GM21447 (cell line): ENCODE measurements around the gene CFAP65.

ENCODE experiments used
- ATAC-seq: cut with Tn5 transposase; IDR thresholded peaks from one replicate; pipeline ENCODE4 v1.9.1; 2021; ENCODE audit not compliant: unreplicated experiment

The CFAP65 gene

DNA sequence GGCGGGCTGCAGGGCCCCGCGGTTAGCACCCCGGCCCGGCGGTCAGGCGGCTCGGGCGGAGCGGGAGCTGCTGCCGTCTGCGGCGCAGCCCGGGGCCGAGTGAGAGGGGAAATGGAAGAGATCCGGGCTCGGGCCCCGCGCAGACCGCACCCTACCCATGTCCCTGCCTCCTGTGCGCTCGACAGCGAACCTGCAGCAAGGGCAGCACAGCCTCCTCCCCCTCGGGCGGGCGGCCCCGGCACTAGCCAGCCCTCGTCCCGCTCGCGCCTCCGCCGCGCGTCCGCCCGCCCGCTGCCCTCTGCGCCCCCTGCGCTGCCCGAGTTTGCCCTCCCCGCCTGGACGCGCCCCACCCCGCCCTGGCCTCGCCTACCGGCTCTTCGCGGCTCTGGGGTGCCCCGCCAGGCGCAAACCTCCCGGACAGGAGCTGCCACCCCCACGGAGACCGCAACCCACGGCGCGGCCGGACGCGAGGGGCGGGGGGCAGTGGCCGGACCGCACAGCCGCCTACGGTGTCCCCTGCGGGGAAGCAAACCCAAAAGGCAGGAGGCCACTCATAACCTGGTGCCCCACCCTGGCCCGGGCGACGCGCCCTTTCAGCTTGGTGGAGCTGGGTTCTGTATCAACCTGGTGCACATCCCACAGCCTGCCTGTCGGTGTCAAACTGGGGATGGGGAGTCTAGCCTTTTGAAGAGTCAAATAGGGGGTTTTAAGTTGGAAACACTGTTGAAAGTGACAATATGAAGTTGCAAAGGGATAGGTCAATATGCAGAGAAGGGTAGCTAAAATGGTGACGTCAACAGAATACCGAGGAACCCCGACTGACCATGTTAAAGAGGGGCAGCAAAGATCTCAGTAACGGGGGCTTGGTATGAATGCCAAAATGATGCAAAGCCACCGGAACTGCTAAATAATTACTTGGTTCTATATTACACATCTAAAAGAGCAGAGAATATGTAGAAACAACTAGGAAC is 19.8 kb upstream of the CFAP65 start, which contains the start of gene IHH:
Gene IHH, minus strand, starts transcription at position 101 of the 971 bp plus-strand sequence. CDS start 454 bp downstream, outside the sequence.
- no peak for ATAC-seq

DNA sequence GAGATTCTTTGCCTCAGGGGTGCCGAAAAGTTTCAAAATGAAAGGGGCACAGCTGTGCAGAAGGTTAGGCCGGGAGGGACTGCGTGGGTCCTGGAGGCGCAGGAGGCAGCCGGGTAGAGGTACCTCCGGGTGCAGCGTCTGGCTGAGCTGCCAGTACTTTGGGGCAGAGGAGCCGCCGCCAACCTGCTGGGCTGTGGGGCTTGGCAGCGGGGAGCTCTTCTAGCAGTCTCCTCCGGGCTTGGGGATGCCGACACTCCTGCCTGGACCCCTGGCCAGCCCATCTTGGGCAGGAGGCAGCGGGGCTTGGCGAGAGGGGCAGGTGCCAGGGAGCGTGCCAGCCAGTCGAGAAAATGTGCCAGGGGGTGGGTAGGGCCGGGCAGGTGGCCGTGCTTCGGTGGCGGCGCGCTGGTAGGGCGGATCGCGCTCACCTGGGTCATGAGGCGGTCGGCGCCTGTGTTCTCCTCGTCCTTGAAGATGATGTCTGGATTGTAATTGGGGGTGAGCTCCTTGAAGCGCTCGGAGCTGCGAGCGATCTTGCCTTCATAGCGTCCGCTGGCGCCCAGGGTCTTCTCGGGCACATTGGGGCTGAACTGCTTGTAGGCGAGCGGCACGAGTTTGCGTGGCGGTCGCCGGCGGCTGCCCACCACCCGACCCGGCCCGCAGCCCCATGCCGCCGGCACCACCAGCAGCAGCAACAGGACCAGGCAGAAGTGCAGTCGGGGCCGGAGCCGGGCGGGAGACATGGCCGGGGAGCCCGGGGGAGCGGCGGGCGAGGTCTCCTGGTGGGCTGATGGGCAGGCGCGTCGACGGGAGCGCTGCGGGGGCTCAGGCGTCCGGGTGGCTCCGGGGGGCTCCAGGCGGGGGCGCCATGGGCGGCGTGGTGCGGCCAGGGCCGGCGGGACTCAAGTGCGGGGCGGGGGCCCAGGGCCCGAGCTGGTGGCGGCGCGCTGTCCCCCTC is 18.7 kb upstream of the CFAP65 start:
- no peak for ATAC-seq

DNA sequence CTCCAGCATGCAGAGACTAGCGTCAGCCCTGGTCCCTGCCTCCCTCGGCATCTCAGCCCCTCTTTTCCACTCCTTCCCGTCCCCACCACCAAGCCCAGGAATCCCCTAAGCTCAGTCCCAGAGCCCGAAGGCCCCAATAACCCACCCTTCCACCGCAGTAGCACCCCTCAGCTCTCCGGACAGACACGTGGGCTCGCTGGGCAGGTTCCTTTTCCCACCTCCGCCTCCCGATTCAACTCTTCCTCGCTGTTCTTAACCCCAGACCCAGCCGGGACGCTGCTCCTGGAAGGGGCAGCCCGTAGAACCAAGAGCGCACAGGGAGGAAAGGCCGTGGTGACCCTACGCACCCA is 18.0 kb upstream of the CFAP65 start:
- ATAC-seq = no peak

GRCh38 chr2:219058541-219059374 is 17.4 kb upstream of the CFAP65 start:
- no peak for ATAC-seq

- ATAC-seq = peak; percentile 77
These were observed 16.6 kb upstream of the CFAP65 start for GRCh38 chr2:219057709-219058540.

- no peak for ATAC-seq
These were observed 15.8 kb upstream of the CFAP65 start for GRCh38 chr2:219056896-219057708.

GRCh38 chr2:219056176-219056895 is 15.0 kb upstream of the CFAP65 start:
- ATAC-seq = no peak

DNA sequence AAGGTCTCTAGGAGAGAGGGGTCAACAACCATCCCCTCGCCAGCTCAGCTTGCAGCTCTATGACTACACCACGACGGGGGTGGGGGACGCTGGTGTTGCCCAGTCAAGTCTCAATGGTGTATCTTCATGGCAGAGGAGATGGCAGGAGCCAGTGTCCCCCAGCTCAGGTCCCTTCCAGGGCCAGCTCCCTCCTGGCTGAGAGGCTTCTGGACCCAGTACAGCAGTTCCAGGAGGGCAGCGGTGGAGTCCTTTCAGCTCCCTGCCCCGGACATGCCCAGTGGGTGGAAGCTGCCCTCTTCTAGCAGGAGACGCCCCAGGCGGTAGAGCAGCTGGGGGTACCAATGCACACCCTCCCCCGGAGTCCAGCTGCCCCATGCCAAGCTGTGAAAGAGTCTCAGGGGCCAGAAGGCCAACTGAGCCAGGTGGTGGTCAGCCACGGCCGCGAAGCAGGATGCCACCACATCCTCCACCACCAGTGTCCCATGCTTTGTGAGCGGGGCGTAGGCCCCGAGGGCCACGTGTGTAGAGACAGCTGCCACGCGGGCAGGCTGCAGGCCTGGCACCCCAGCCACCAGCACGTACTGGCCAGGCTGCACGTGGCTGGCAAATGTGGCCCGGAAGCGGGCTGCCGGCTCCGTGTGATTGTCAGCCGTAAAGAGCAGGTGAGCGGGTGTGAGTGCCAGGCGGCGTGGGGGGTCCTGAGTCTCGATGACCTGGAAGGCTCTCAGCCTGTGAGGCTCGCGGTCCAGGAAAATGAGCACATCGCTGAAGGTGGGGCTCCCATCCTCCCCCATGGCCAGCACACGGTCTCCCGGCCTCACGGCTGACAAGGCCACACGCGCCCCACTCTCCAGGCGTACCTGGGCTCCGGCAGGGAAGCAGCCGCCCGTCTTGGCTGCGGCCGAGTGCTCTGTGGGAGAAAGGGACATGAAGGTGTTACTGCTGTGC is 13.9 kb upstream of the CFAP65 start:
- ATAC-seq = no peak

DNA sequence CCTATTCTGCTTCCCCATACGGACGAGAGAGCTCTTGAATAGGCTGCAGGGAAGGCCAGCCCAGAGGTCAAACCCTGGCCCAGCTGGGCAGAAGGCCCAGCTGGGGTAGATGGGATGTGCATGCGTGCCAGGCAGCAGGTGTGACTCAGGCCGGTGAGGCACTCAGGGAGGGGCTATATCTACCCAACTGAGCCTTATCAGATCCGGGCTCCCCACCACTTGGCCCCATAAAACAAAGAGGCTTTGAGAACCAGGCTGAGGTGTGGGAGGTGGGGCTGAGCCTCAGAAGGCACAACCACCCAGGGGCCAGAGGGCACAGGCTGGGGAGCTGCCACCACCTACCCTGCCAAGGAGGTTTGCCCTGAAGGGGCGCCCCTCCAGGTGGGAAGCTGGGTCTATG is 8.0 kb upstream of the CFAP65 start:
- no peak for ATAC-seq

DNA sequence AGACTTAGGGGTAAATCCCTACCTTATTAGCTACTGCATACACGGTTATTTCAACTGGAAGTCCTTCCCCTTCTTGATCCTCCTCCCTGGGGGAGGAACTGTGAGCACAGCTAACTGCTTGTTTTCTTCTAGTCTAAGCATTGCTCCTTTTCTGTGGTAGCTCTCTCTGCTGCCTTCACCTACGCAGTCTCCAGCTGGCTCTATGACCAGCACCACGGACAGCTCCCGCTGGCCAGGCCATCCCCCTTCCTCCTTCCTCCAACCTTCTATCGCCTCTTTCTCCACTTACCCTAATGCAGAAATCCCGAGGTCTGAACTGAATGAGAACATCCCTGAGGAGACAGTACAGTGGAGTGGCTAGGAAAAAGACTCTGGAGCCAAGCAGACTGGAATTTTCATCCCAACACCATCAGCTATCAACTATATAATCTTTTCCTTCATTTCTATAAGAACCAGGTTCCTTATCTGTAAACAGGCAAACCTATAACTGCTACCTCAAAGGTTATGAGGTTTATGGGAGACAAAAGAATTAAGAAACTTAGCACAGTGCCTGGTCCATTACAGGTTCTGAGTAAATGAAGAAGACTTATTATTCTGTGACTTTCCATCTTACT is 4.7 kb upstream of the CFAP65 start:
- no peak for ATAC-seq

DNA sequence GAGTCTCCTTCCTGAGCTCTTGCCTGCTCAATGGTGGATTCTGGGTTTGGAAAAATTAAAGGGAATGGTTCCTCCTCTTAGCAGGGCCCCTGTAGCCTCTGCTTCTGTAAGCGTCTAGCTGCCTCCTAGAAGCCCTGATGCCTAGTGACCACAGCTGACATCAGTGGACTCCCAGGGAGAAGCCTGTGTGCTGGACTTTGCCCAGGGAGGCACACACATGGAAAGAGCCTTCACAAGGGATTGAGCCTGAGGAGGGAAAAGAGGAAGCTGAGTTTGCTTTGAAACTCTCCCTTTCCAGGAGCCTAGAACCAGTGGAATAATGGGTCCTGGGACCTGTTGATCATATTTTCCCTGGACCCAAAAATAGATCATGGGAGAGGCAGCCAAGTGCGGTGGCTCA is 1.4 kb upstream of the CFAP65 start:
- ATAC-seq = no peak

DNA sequence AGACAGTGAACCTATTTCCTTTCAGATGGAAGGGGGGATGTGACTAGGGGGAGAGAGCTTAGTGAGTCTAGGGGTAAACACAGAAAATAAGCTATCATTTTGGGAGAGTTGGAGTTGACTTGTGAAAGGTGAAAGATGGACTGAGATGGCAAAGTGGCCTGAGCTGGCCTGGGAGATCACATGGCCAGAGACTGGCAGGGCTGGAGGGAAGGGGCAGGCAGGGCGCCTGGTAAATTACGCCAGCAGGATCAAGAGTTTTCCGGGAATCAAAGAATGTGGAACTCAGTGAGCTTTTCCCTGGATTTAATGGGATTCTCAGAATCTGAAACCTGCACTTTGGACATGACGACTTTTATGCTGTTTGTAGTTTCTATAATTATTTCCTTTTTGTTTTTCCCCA is 841 bp upstream of the CFAP65 start:
- no peak for ATAC-seq

DNA sequence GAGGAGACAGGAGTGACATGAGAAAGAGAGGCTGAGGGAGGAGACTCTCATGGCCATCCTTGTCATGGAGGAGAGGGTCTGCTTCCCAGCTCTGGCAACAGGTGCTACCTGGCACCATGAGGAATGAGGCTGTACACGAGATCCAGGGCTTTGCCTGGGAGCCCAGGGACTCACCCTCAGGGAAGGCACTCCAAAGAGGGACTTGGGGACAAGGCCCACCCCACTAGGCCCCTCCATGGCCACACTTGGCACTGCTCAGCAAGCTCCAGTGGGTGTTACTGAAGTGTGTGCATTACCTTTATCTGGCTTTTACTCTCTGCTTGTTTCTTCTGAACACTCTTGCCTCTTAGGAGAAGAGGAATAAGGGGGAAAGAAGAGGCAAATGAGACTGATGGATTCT is 2.7 kb downstream of the CFAP65 start:
- ATAC-seq = no peak

DNA sequence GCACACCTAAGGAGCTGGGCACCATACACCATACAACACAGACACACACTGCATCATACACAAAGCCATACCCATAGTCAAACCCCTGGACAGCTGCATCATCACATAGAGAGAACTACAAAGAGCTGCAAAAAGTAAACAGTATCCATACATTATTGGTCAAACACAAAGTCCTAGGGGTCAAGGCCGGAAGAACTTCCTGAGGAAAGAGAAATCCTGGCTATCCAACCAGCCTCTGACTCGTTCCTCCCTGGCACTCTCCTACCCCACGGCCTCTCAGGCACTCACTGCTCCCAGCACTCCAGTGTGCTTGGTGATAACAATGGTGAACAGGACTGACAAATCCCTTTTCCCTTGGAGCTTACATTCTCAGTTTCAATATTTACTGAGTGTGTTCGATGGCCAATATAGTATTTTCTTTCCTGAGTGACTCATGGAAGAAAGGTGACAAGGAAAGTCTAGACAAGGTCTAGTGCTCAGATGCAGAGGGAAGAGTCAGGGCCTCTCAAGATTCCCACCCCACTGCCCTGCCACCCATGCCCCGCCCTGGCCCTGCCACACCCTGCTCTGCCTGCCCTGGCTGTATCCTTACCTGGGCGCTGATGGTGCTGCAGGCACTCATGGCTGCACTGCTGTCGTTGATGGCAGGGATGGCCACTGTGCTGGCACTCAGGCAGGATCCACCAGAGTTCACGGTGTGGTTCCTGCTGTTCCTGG is 3.4 kb downstream of the CFAP65 start:
- ATAC-seq = no peak

DNA sequence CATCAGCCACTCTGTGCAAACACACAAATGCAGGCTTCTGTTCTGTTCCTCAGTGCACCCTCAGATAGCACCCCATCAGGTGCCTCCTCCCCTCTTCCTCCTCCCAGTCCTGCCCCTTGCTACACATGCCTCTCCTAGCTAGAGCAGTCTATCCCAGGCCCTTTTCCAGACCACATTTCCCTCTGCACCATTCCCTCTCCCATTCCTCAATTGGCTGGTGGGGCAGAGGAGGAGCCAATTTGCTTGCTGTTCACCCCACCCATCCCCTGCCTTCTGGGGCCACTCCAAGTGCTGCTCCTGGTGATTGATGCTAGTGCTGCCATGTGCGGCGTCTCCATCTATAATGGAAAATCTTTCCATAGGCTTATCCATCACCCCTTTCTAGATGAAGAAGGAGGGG is 5.4 kb downstream of the CFAP65 start:
- no peak for ATAC-seq

GRCh38 chr2:219034823-219035222 is 6.5 kb downstream of the CFAP65 start:
- ATAC-seq = no peak
